Mammary epithelial cell (primary cell): ENCODE measurements around the gene PKDCC.
"Not testable (repeated sequence)": the region's sequence is repeated elsewhere in the genome, so short reads cannot be mapped to it uniquely, and the experiment has no call there.

Experiments
- CTCF ChIP-seq, 2 donors: IDR thresholded peaks in 1 of 2; conservative IDR thresholded peaks in 1 of 2; 2 replicates each; pipeline ENCODE4 v1.5.1; 2011 to 2012; ENCODE audit warnings: inconsistent platforms in 2 of 2, low read length in 2 of 2, mild to moderate bottlenecking in 2 of 2, control low read depth in 1 of 2, low read depth in 1 of 2; ENCODE audit not compliant: insufficient read depth in 1 of 2; ENCODE audit errors: extremely low read depth in 1 of 2
- EZH2 ChIP-seq: IDR thresholded peaks from 2 replicates; pipeline ENCODE4 v1.6.1; 2012; ENCODE audit warnings: low read length, inconsistent platforms, borderline replicate concordance

GRCh38 chr2:42034096-42034495 is 13.7 kb upstream of the PKDCC start:
- TF ChIP-seq CTCF (conservative IDR thresholded peaks at IDR 0.05 in 1 of 2, IDR thresholded peaks at IDR 0.05 in 1 of 2; ENCODE audit: extremely low read depth in 1 of 2, insufficient read depth in 1 of 2, low read depth in 1 of 2, low read length in 2 of 2); EZH2: not testable (repeated sequence)
